ENCODE data around the gene AGAP1.

DNA sequence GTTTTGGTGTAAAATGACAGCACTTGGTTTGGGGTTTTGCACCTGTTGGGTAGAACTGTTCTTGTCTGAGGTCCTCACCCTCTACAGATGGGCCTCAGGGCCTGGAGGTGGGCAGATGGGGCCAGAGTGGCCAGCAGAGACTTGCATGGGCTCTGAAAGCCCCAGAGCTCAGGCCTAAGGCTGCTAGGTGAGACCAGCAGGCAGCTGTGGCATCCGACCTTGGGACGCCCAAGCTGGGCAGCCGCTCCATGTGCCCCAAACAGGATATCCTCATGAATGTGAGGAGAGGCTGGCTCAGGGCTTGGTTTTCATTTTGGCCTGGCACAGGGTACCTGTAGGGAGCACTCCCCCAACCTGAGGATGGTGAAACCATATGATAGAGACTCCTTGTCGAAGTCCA is 636.1 kb downstream of the AGAP1 start:
- no peak for TF ChIP-seq POLR2A (IDR thresholded peaks at IDR 0.05; ENCODE audit: low read depth, low read length)
- TF ChIP-seq POLR2AphosphoS5 (IDR thresholded peaks at IDR 0.05; ENCODE audit: low read depth, low read length) = no peak
- TF ChIP-seq SPI1 (IDR thresholded peaks at IDR 0.05; ENCODE audit: low read depth, low read length) = no peak
